Endodermal cell (in vitro differentiated cells): ENCODE data around the gene RNF182. TPM values are rescaled to one million over a fixed set of nuclear protein-coding genes. Genes with fewer than 3 reads are reported as not detected.
"Not testable (repeated sequence)": the region's sequence is repeated elsewhere in the genome, so short reads cannot be mapped to it uniquely, and the experiment has no call there.

Source experiments
- DNase-seq: peaks from one replicate; pipeline ENCODE4 v3.0.0-alpha.2; 2017
- H3K27ac ChIP-seq: 2 replicates; pipeline ENCODE4 v1.5.1; 2013; ENCODE audit warnings: mild to moderate bottlenecking, low read depth, low read length, moderate library complexity
- H3K27me3 ChIP-seq: 2 replicates; pipeline ENCODE4 v1.6.1; 2013; ENCODE audit warnings: mild to moderate bottlenecking, low read length, moderate library complexity; ENCODE audit not compliant: insufficient read depth, control insufficient read depth, poor library complexity, severe bottlenecking
- H3K36me3 ChIP-seq: 2 replicates; pipeline ENCODE4 v1.7.0; 2013; ENCODE audit warnings: mild to moderate bottlenecking, low read length, moderate library complexity; ENCODE audit not compliant: control insufficient read depth, insufficient read depth
- H3K4me1 ChIP-seq: one replicate; pipeline ENCODE4 v1.7.0; 2013; ENCODE audit warnings: low read length; ENCODE audit not compliant: control insufficient read depth, insufficient read depth
- H3K4me3 ChIP-seq: 2 replicates; pipeline ENCODE4 v1.5.1; 2013; ENCODE audit warnings: mild to moderate bottlenecking, low read length, moderate library complexity
- H3K9ac ChIP-seq: 2 replicates; pipeline ENCODE4 v1.6.1; 2013; ENCODE audit warnings: mild to moderate bottlenecking, low read length, moderate library complexity; ENCODE audit not compliant: poor library complexity, severe bottlenecking; ENCODE audit errors: extremely low read depth
- H3K9me3 ChIP-seq: 2 replicates; pipeline ENCODE4 v1.6.1; 2013; ENCODE audit warnings: mild to moderate bottlenecking, low read length, moderate library complexity; ENCODE audit not compliant: control insufficient read depth
- H3K27ac Mint-ChIP-seq: 2 replicates; pipeline ENCODE4 v1.8.0; 2020; ENCODE audit warnings: mixed read lengths
- H3K27me3 Mint-ChIP-seq: 2 replicates; pipeline ENCODE4 v1.8.0; 2021; ENCODE audit warnings: mild to moderate bottlenecking, mixed read lengths; ENCODE audit not compliant: insufficient read depth
- H3K36me3 Mint-ChIP-seq: 2 replicates; pipeline ENCODE4 v1.8.0; 2020; ENCODE audit warnings: low read depth, mixed read lengths
- H3K4me1 Mint-ChIP-seq: 2 replicates; pipeline ENCODE4 v1.8.0; 2020; ENCODE audit warnings: mixed read lengths
- H3K4me3 Mint-ChIP-seq: 2 replicates; pipeline ENCODE4 v1.8.0; 2020; ENCODE audit warnings: mild to moderate bottlenecking, moderate library complexity, mixed read lengths
- H3K9me3 Mint-ChIP-seq: 2 replicates; pipeline ENCODE4 v1.8.0; 2020; ENCODE audit warnings: mild to moderate bottlenecking, mixed read lengths
- CTCF ChIP-seq: fragments of 200-600 bp; sonication (generic); conservative IDR thresholded peaks from 2 replicates; pipeline ENCODE4 v1.5.0; 2021; ENCODE audit warnings: antibody characterized with exemption, mild to moderate bottlenecking
- WGBS, 2 experiments: methylation state at CpG; one replicate each; pipeline versions ENCODE4 v1.1.5 to v1.1.7; 2013; ENCODE audit warnings: missing lambda C conversion rate in 2 of 2, mixed read lengths in 1 of 2; ENCODE audit not compliant: insufficient coverage in 1 of 2, insufficient read length in 1 of 2; 5-methylcytosine and 5-hydroxymethylcytosine counted together
- total RNA-seq, 2 donors: library from RNA; stranded (reverse); fragmentation: NEBNext Ultra II Directional in 1 of 2; extraction: Animal tissue kit (Norgen Biotek cat#: 25700) in 1 of 2; gene quantifications; 2 replicates in 1 of 2; 3 replicates in 1 of 2; pipeline ENCODE4 v1.2.1, GENCODE V29; 2021

Gene RNF182
- total RNA-seq, 2 donors from 2014 or later: 4.1 to 5.2 TPM

GRCh38 chr6:14016432-14016831 lies 91.7 kb downstream of the RNF182 start:
- Histone ChIP-seq H3K9ac (no peak overlapping the region), H3K9me3 (peaks cover 5% of the 10 kb centered on the region), H3K27me3 (no peaks in the 10 kb centered on the region), H3K36me3 (no peaks in the 10 kb centered on the region), H3K4me1 (no peaks in the 10 kb centered on the region), H3K4me3 (no peak overlapping the region), H3K27ac (no peak overlapping the region)
- Mint-ChIP-seq H3K4me1 (peaks cover 6% of the 10 kb centered on the region), H3K36me3 (no peaks in the 10 kb centered on the region), H3K27ac (no peak overlapping the region), H3K27me3 (peaks cover 38% of the 10 kb centered on the region), H3K4me3 (no peak overlapping the region), H3K9me3 (peaks cover 12% of the 10 kb centered on the region)
- 84 to 94% methylated on average over 3 to 12 of the region's 12 CpGs for WGBS, 2 experiments
- TF ChIP-seq CTCF: no peak
- DNase-seq: no peak

GRCh38 chr6:14016935-14017625 lies 92.3 kb downstream of the RNF182 start:
- Mint-ChIP-seq H3K4me1 (peaks cover 6% of the 10 kb centered on the region), H3K27ac (no peak overlapping the region), H3K36me3 (no peaks in the 10 kb centered on the region), H3K4me3 (no peak overlapping the region), H3K9me3 (peaks cover 8% of the 10 kb centered on the region), H3K27me3 (peaks cover 38% of the 10 kb centered on the region)
- Histone ChIP-seq H3K4me3 (no peak overlapping the region), H3K9me3 (peaks cover 5% of the 10 kb centered on the region), H3K27me3 (no peaks in the 10 kb centered on the region), H3K27ac (no peak overlapping the region), H3K9ac (no peak overlapping the region), H3K4me1 (no peaks in the 10 kb centered on the region), H3K36me3 (no peaks in the 10 kb centered on the region)
- WGBS, 2 experiments: 89 to 90% methylated on average over 2 to 4 of the region's 5 CpGs
- no peak for TF ChIP-seq CTCF
- no peak for DNase-seq

- Mint-ChIP-seq H3K4me3 (peak overlapping the region; percentile 37), H3K27ac (no peak overlapping the region), H3K36me3 (no peaks in the 10 kb centered on the region), H3K9me3 (peaks cover 9% of the 10 kb centered on the region), H3K27me3 (peaks cover 38% of the 10 kb centered on the region), H3K4me1 (peaks cover 6% of the 10 kb centered on the region)
- Histone ChIP-seq H3K4me1 (no peaks in the 10 kb centered on the region), H3K27me3 (no peaks in the 10 kb centered on the region), H3K9me3 (peaks cover 5% of the 10 kb centered on the region), H3K9ac (no peak overlapping the region), H3K36me3 (no peaks in the 10 kb centered on the region), H3K4me3 (no peak overlapping the region), H3K27ac (no peak overlapping the region)
- peak; percentile 71 for DNase-seq
- TF ChIP-seq CTCF: no peak
- WGBS, 2 experiments: 88 to 96% methylated on average over 11 to 46 of the region's 46 CpGs
These were observed 93.1 kb downstream of the RNF182 start for GRCh38 chr6:14017626-14018475.

GRCh38 chr6:14018559-14018958 lies 93.8 kb downstream of the RNF182 start:
- H3K4me3 ChIP-seq: not testable (repeated sequence)

More at GRCh38 chr6:14018559-14018958, 93.8 kb downstream of the RNF182 start:
- H3K27me3 ChIP-seq, H3K36me3 Mint-ChIP-seq, H3K27ac ChIP-seq, H3K36me3 ChIP-seq, H3K4me1 ChIP-seq, H3K9ac ChIP-seq, H3K27ac Mint-ChIP-seq, H3K4me1 Mint-ChIP-seq, H3K9me3 ChIP-seq, DNase-seq: not testable (repeated sequence)
- Mint-ChIP-seq H3K9me3 (peaks cover 10% of the 10 kb centered on the region), H3K27me3 (peaks cover 41% of the 10 kb centered on the region), H3K4me3 (peak overlapping the region; percentile 37)
- WGBS, 2 experiments: 87 to 94% methylated on average over 3 to 6 of the region's 6 CpGs
